Erythroblast (primary cell): ENCODE measurements around the gene UCMA.

Experiments
- GATA1 ChIP-seq: IDR thresholded peaks from 2 replicates; pipeline ENCODE4 v1.6.1; 2011; ENCODE audit warnings: low read depth, mild to moderate bottlenecking, control low read depth, low read length, moderate library complexity
- POLR2A ChIP-seq: IDR thresholded peaks from 2 replicates; pipeline ENCODE4 v1.6.1; 2011; ENCODE audit warnings: mild to moderate bottlenecking, low read length

DNA sequence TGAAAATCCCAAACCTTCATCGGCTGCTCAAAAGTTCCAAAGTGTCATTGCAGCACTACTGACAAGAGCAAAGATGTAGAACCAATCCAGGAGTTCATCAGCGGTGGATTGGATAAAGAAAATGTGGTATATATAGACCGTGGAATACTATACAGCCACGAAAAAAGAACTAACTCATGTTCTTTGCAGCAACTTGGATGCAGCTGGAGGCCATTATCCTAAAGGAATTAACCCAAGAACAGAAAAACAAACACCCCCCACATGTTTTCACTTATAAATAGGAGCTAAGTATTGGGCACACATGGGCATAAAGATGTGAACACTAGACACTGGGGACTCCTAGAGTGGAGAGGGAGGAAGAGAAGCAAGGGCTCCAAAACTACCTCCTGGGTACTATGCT is 34.1 kb upstream of the UCMA start:
- no peak for TF ChIP-seq POLR2A
- no peak for TF ChIP-seq GATA1
